WTC11 (cell line): ENCODE measurements around the gene FAM151A. TPM values are rescaled to one million over a fixed set of nuclear protein-coding genes. Genes with fewer than 3 reads are reported as not detected.

Experiments used
- ATAC-seq: fragments of 200-7000 bp; cut with Tn5 transposase; 2 replicates; pipeline ENCODE4 v1.10.0; 2021; ENCODE audit warnings: mild to moderate bottlenecking, moderate library complexity
- CTCF ChIA-PET: fragments of 300-600 bp; sonication (Branson Sonifier 250); formaldehyde crosslinking; loops from one replicate; lab custom pipeline; 2021; ENCODE audit warnings: antibody characterized with exemption; lab: Charles Lee
- POLR2A ChIA-PET: fragments of 350-600 bp; sonication (Branson Sonifier 250); formaldehyde crosslinking; loops from one replicate; lab custom pipeline; 2021; ENCODE audit warnings: antibody characterized with exemption; lab: Charles Lee
- DNase-seq: peaks from one replicate; pipeline ENCODE4 v3.0.0; 2021; ENCODE audit warnings: low spot score
- H3K27ac Mint-ChIP-seq: 2 replicates; pipeline ENCODE4 v1.8.0; 2021; ENCODE audit warnings: mixed read lengths
- H3K27me3 Mint-ChIP-seq: 2 replicates; pipeline ENCODE4 v1.8.0; 2021; ENCODE audit warnings: low read depth, mild to moderate bottlenecking, moderate library complexity, mixed read lengths
- H3K36me3 Mint-ChIP-seq: 2 replicates; pipeline ENCODE4 v1.8.0; 2021; ENCODE audit warnings: mixed read lengths
- H3K4me1 Mint-ChIP-seq: 2 replicates; pipeline ENCODE4 v1.8.0; 2022; ENCODE audit warnings: mixed read lengths
- H3K4me3 Mint-ChIP-seq: 2 replicates; pipeline ENCODE4 v1.8.0; 2021; ENCODE audit warnings: mild to moderate bottlenecking, moderate library complexity, mixed read lengths
- H3K9me3 Mint-ChIP-seq: 2 replicates; pipeline ENCODE4 v1.8.0; 2021; ENCODE audit warnings: mixed read lengths
- ATF1 ChIP-seq: sonication (generic); formaldehyde crosslinking; IDR thresholded peaks from 2 replicates; pipeline ENCODE4 v1.8.1; 2023; ENCODE audit warnings: mild to moderate bottlenecking, moderate library complexity, missing genetic modification reagents
- ATF3 ChIP-seq: sonication (generic); formaldehyde crosslinking; conservative IDR thresholded peaks from 2 replicates; pipeline ENCODE4 v1.8.1; 2022; ENCODE audit warnings: mild to moderate bottlenecking, missing genetic modification reagents
- EMX1 ChIP-seq: fragments of 250-450 bp; sonication (Bioruptor Pico); IDR thresholded peaks from 2 replicates; pipeline ENCODE4 v1.8.0; 2021; ENCODE audit warnings: mild to moderate bottlenecking
- FOXJ3 ChIP-seq: sonication (generic); formaldehyde crosslinking; IDR thresholded peaks from 2 replicates; pipeline ENCODE4 v1.9.0; 2021; ENCODE audit warnings: missing genetic modification reagents, mild to moderate bottlenecking, borderline replicate concordance
- GTF2I ChIP-seq: fragments of 250-450 bp; sonication (Bioruptor Pico); conservative IDR thresholded peaks from 2 replicates; pipeline ENCODE4 v1.4.0; 2021; ENCODE audit warnings: mild to moderate bottlenecking
- IRF1 ChIP-seq: sonication (generic); formaldehyde crosslinking; IDR thresholded peaks from 2 replicates; pipeline ENCODE4 v1.8.0; 2023; ENCODE audit warnings: missing genetic modification reagents
- IRF2 ChIP-seq: sonication (generic); formaldehyde crosslinking; IDR thresholded peaks from 2 replicates; pipeline ENCODE4 v1.8.0; 2022; ENCODE audit warnings: low read depth, missing genetic modification reagents, borderline replicate concordance
- MYBL2 ChIP-seq: sonication (generic); formaldehyde crosslinking; IDR thresholded peaks from 2 replicates; pipeline ENCODE4 v1.8.1; 2023; ENCODE audit warnings: mild to moderate bottlenecking, moderate library complexity, missing genetic modification reagents
- NFATC4 ChIP-seq: fragments of 250-450 bp; sonication (Bioruptor Pico); IDR thresholded peaks from 2 replicates; pipeline ENCODE4 v1.9.0; 2021; ENCODE audit warnings: mild to moderate bottlenecking
- NR1H2 ChIP-seq: sonication (generic); formaldehyde crosslinking; IDR thresholded peaks from 2 replicates; pipeline ENCODE4 v1.9.0; 2021; ENCODE audit warnings: mild to moderate bottlenecking, moderate library complexity, missing genetic modification reagents
- OVOL2 ChIP-seq: fragments of 250-450 bp; sonication (Bioruptor Pico); IDR thresholded peaks from 2 replicates; pipeline ENCODE4 v1.9.0; 2021; ENCODE audit warnings: mild to moderate bottlenecking, borderline replicate concordance
- SMAD4 ChIP-seq: sonication (generic); formaldehyde crosslinking; IDR thresholded peaks from 2 replicates; pipeline ENCODE4 v1.8.0; 2022; ENCODE audit warnings: mild to moderate bottlenecking, missing genetic modification reagents
- SOX15 ChIP-seq: fragments of 250-450 bp; sonication (Bioruptor Pico); IDR thresholded peaks from 2 replicates; pipeline ENCODE4 v1.9.0; 2021; ENCODE audit warnings: mild to moderate bottlenecking
- TCF7 ChIP-seq: sonication (generic); formaldehyde crosslinking; IDR thresholded peaks from 2 replicates; pipeline ENCODE4 v1.8.0; 2022; ENCODE audit warnings: mild to moderate bottlenecking, low read depth, missing genetic modification reagents, moderate library complexity
- ZNF232 ChIP-seq: sonication (generic); formaldehyde crosslinking; IDR thresholded peaks from 2 replicates; pipeline ENCODE4 v1.8.0; 2022; ENCODE audit warnings: mild to moderate bottlenecking, missing genetic modification reagents
- ZNF396 ChIP-seq: fragments of 250-450 bp; sonication (Bioruptor Pico); IDR thresholded peaks from 2 replicates; pipeline ENCODE4 v1.8.0; 2021; ENCODE audit warnings: mild to moderate bottlenecking, moderate library complexity, borderline replicate concordance
- total RNA-seq: library from RNA; stranded (reverse); gene quantifications from 3 replicates; pipeline ENCODE4 v1.2.3, GENCODE V29; 2021
- TF ChIP-seq, protein P1 (sequence below): sonication (generic); formaldehyde crosslinking; IDR thresholded peaks from 2 replicates; pipeline ENCODE4 v1.8.0; 2023; ENCODE audit warnings: missing genetic modification reagents, mild to moderate bottlenecking, borderline replicate concordance
- TF ChIP-seq, protein P2 (sequence below): fragments of 200-600 bp; IDR thresholded peaks from 2 replicates; pipeline ENCODE4 v1.8.0; 2022; ENCODE audit warnings: antibody characterized with exemption
- TF ChIP-seq, protein P3 (sequence below): sonication (generic); formaldehyde crosslinking; IDR thresholded peaks from 2 replicates; pipeline ENCODE4 v1.8.1; 2022; ENCODE audit warnings: low read depth, missing genetic modification reagents, borderline replicate concordance
- TF ChIP-seq, protein P4 (sequence below): sonication (generic); formaldehyde crosslinking; IDR thresholded peaks from 2 replicates; pipeline ENCODE4 v1.8.0; 2022; ENCODE audit warnings: mild to moderate bottlenecking, missing genetic modification reagents
- TF ChIP-seq, protein P5 (sequence below): sonication (generic); formaldehyde crosslinking; IDR thresholded peaks from 2 replicates; pipeline ENCODE4 v1.8.0; 2022; ENCODE audit warnings: mild to moderate bottlenecking, missing genetic modification reagents
- TF ChIP-seq, protein P6 (sequence below): sonication (generic); formaldehyde crosslinking; IDR thresholded peaks from 2 replicates; pipeline ENCODE4 v1.8.1; 2023; ENCODE audit warnings: mild to moderate bottlenecking, missing genetic modification reagents
- TF ChIP-seq, protein P7 (sequence below): fragments of 250-450 bp; sonication (Bioruptor Pico); IDR thresholded peaks from 2 replicates; pipeline ENCODE4 v2.1.2; 2022; ENCODE audit warnings: mild to moderate bottlenecking, moderate library complexity

The FAM151A gene
- total RNA-seq, 1 experiment from 2014 or later, result 0.11 TPM

DNA sequence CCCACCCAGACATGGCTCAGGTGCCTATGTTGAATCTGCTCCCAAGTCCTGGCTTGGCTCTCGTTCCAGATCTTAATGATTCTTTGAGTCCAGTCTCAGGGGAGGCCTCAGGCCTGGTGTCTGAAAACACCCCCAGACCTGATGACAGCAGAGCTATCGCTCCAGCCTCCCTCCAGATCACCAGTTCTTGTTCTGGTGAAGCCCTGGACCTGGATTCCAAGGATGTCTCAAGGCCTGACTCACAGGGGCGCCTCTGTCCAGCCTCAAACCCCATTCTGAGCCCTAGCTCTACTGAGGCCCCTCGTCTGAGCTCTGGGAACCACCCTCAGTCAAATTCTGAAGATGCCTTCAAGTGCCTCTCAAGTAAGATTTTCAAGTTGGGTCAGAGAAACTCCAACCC lies 29.7 kb upstream of the FAM151A start:
- Mint-ChIP-seq H3K9me3 (peaks cover 5% of the 10 kb centered on the region), H3K27ac (no peak overlapping the region), H3K4me3 (no peak overlapping the region), H3K4me1 (peaks cover 3% of the 10 kb centered on the region), H3K27me3 (peaks cover 3% of the 10 kb centered on the region), H3K36me3 (peaks cover 3% of the 10 kb centered on the region; the same call in 1 of the 2 replicates)
- DNase-seq (no peak), ATAC-seq (no peak)
- ChIA-PET POLR2A (no interaction called here), CTCF (interaction anchor here (1.3 kb wide), 1 partner anchor 148 kb away, joined by 4 read pairs; the partner anchor contains the start of gene TTC22)
- TF ChIP-seq, protein P1, sequence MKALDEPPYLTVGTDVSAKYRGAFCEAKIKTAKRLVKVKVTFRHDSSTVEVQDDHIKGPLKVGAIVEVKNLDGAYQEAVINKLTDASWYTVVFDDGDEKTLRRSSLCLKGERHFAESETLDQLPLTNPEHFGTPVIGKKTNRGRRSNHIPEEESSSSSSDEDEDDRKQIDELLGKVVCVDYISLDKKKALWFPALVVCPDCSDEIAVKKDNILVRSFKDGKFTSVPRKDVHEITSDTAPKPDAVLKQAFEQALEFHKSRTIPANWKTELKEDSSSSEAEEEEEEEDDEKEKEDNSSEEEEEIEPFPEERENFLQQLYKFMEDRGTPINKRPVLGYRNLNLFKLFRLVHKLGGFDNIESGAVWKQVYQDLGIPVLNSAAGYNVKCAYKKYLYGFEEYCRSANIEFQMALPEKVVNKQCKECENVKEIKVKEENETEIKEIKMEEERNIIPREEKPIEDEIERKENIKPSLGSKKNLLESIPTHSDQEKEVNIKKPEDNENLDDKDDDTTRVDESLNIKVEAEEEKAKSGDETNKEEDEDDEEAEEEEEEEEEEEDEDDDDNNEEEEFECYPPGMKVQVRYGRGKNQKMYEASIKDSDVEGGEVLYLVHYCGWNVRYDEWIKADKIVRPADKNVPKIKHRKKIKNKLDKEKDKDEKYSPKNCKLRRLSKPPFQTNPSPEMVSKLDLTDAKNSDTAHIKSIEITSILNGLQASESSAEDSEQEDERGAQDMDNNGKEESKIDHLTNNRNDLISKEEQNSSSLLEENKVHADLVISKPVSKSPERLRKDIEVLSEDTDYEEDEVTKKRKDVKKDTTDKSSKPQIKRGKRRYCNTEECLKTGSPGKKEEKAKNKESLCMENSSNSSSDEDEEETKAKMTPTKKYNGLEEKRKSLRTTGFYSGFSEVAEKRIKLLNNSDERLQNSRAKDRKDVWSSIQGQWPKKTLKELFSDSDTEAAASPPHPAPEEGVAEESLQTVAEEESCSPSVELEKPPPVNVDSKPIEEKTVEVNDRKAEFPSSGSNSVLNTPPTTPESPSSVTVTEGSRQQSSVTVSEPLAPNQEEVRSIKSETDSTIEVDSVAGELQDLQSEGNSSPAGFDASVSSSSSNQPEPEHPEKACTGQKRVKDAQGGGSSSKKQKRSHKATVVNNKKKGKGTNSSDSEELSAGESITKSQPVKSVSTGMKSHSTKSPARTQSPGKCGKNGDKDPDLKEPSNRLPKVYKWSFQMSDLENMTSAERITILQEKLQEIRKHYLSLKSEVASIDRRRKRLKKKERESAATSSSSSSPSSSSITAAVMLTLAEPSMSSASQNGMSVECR (CRISPR knock-in tag), result no peak
- TF ChIP-seq, protein P2, sequence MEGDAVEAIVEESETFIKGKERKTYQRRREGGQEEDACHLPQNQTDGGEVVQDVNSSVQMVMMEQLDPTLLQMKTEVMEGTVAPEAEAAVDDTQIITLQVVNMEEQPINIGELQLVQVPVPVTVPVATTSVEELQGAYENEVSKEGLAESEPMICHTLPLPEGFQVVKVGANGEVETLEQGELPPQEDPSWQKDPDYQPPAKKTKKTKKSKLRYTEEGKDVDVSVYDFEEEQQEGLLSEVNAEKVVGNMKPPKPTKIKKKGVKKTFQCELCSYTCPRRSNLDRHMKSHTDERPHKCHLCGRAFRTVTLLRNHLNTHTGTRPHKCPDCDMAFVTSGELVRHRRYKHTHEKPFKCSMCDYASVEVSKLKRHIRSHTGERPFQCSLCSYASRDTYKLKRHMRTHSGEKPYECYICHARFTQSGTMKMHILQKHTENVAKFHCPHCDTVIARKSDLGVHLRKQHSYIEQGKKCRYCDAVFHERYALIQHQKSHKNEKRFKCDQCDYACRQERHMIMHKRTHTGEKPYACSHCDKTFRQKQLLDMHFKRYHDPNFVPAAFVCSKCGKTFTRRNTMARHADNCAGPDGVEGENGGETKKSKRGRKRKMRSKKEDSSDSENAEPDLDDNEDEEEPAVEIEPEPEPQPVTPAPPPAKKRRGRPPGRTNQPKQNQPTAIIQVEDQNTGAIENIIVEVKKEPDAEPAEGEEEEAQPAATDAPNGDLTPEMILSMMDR, result no peak
- TF ChIP-seq, protein P3, sequence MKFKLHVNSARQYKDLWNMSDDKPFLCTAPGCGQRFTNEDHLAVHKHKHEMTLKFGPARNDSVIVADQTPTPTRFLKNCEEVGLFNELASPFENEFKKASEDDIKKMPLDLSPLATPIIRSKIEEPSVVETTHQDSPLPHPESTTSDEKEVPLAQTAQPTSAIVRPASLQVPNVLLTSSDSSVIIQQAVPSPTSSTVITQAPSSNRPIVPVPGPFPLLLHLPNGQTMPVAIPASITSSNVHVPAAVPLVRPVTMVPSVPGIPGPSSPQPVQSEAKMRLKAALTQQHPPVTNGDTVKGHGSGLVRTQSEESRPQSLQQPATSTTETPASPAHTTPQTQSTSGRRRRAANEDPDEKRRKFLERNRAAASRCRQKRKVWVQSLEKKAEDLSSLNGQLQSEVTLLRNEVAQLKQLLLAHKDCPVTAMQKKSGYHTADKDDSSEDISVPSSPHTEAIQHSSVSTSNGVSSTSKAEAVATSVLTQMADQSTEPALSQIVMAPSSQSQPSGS (CRISPR knock-in tag), result no peak
- TF ChIP-seq, protein P4, sequence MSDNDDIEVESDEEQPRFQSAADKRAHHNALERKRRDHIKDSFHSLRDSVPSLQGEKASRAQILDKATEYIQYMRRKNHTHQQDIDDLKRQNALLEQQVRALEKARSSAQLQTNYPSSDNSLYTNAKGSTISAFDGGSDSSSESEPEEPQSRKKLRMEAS, result no peak
- TF ChIP-seq, protein P5, sequence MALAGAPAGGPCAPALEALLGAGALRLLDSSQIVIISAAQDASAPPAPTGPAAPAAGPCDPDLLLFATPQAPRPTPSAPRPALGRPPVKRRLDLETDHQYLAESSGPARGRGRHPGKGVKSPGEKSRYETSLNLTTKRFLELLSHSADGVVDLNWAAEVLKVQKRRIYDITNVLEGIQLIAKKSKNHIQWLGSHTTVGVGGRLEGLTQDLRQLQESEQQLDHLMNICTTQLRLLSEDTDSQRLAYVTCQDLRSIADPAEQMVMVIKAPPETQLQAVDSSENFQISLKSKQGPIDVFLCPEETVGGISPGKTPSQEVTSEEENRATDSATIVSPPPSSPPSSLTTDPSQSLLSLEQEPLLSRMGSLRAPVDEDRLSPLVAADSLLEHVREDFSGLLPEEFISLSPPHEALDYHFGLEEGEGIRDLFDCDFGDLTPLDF, result no peak
- TF ChIP-seq ZNF396 (CRISPR knock-in tag) (no peak), IRF2 (CRISPR knock-in tag) (no peak), MYBL2 (CRISPR knock-in tag) (no peak), GTF2I (CRISPR knock-in tag) (no peak), NFATC4 (CRISPR knock-in tag) (no peak), EMX1 (no peak), SOX15 (CRISPR knock-in tag) (no peak), IRF1 (no peak), NR1H2 (CRISPR knock-in tag) (no peak)

GRCh38 chr1:54652168-54652567 lies 28.8 kb upstream of the FAM151A start:
- POLR2A ChIA-PET, result no interaction called here
- no peak overlapping the region for H3K4me3 Mint-ChIP-seq
- peaks cover 3% of the 10 kb centered on the region for H3K4me1 Mint-ChIP-seq
- DNase-seq (no peak), ATAC-seq (no peak)
- H3K9me3 Mint-ChIP-seq, result no peaks in the 10 kb centered on the region
- CTCF ChIA-PET, result no interaction called here
- peaks cover 3% of the 10 kb centered on the region for H3K27me3 Mint-ChIP-seq
- H3K27ac Mint-ChIP-seq, result no peak overlapping the region
- H3K36me3 Mint-ChIP-seq, result no peaks in the 10 kb centered on the region
- TF ChIP-seq SMAD4 (CRISPR knock-in tag) (no peak), ZNF232 (no peak), ATF1 (no peak), ATF3 (CRISPR knock-in tag) (no peak), TCF7 (no peak), OVOL2 (CRISPR knock-in tag) (no peak), FOXJ3 (CRISPR knock-in tag) (no peak)
- TF ChIP-seq, protein P6, sequence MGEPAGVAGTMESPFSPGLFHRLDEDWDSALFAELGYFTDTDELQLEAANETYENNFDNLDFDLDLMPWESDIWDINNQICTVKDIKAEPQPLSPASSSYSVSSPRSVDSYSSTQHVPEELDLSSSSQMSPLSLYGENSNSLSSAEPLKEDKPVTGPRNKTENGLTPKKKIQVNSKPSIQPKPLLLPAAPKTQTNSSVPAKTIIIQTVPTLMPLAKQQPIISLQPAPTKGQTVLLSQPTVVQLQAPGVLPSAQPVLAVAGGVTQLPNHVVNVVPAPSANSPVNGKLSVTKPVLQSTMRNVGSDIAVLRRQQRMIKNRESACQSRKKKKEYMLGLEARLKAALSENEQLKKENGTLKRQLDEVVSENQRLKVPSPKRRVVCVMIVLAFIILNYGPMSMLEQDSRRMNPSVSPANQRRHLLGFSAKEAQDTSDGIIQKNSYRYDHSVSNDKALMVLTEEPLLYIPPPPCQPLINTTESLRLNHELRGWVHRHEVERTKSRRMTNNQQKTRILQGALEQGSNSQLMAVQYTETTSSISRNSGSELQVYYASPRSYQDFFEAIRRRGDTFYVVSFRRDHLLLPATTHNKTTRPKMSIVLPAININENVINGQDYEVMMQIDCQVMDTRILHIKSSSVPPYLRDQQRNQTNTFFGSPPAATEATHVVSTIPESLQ (CRISPR knock-in tag), result no peak
- TF ChIP-seq, protein P7, sequence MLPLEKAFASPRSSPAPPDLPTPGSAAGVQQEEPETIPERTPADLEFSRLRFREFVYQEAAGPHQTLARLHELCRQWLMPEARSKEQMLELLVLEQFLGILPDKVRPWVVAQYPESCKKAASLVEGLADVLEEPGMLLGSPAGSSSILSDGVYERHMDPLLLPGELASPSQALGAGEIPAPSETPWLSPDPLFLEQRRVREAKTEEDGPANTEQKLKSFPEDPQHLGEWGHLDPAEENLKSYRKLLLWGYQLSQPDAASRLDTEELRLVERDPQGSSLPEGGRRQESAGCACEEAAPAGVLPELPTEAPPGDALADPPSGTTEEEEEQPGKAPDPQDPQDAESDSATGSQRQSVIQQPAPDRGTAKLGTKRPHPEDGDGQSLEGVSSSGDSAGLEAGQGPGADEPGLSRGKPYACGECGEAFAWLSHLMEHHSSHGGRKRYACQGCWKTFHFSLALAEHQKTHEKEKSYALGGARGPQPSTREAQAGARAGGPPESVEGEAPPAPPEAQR, result no peak
